PC-9 (cell line): ENCODE data around the gene ZNF317. TPM values are rescaled to one million over a fixed set of nuclear protein-coding genes. Genes with fewer than 3 reads are reported as not detected.

Experiments
- BruUV-seq: library from RNA; stranded (reverse); fragments of 400-500 nt; replicated peaks from 2 replicates; lab custom pipeline; 2021; lab: Mats Ljungman, UMichigan
- CTCF ChIA-PET: fragments of 300-600 bp; sonication (Branson Sonifier 250); formaldehyde crosslinking; loops from one replicate; lab custom pipeline; 2022; ENCODE audit warnings: antibody characterized with exemption; lab: Charles Lee
- POLR2A ChIA-PET: fragments of 300-600 bp; sonication (Branson Sonifier 250); formaldehyde crosslinking; loops from one replicate; lab custom pipeline; 2022; ENCODE audit warnings: antibody characterized with exemption; ENCODE audit not compliant: unreplicated experiment; lab: Charles Lee
- DNase-seq, 2 experiments: peaks; one replicate each; pipeline versions ENCODE4 v3.0.0 to v3.0.0-alpha.2; 2015 to 2022; ENCODE audit warnings: mixed read lengths in 1 of 2
- H2AFZ ChIP-seq: fragments of 200-600 bp; sonication (generic); 2 replicates; pipeline ENCODE4 v1.8.1; 2017; ENCODE audit warnings: antibody characterized with exemption
- H3F3A ChIP-seq: fragments of 200-600 bp; sonication (generic); 2 replicates; pipeline ENCODE4 v1.8.1; 2017; ENCODE audit warnings: antibody characterized with exemption, mild to moderate bottlenecking, low read depth; ENCODE audit not compliant: insufficient read depth
- H3K27ac ChIP-seq: fragments of 200-600 bp; sonication (generic); 2 replicates; pipeline ENCODE4 v1.6.1; 2016; ENCODE audit warnings: mixed run types
- H3K27me3 ChIP-seq: fragments of 200-600 bp; sonication (generic); 2 replicates; pipeline ENCODE4 v1.6.1; 2016; ENCODE audit warnings: low read depth, mixed run types; ENCODE audit not compliant: insufficient read depth
- H3K36me3 ChIP-seq: fragments of 200-600 bp; sonication (generic); 2 replicates; pipeline ENCODE4 v1.6.1; 2016; ENCODE audit warnings: low read depth, mixed run types
- H3K4me1 ChIP-seq: fragments of 200-600 bp; sonication (generic); replicated peaks from 2 replicates; pipeline ENCODE4 v1.6.1; 2016; ENCODE audit warnings: mixed run types; ENCODE audit not compliant: insufficient read depth
- H3K4me2 ChIP-seq: fragments of 200-600 bp; sonication (generic); 2 replicates; pipeline ENCODE4 v1.6.1; 2017; ENCODE audit warnings: mixed run types
- H3K4me3 ChIP-seq: fragments of 200-600 bp; sonication (generic); 2 replicates; pipeline ENCODE4 v1.6.1; 2016; ENCODE audit warnings: mixed run types
- H3K79me2 ChIP-seq: fragments of 200-600 bp; sonication (generic); 2 replicates; pipeline ENCODE4 v1.6.1; 2017; ENCODE audit warnings: low read depth, mixed run types
- H3K9me2 ChIP-seq: fragments of 200-600 bp; sonication (generic); 2 replicates; pipeline ENCODE4 v1.8.1; 2017; ENCODE audit warnings: mild to moderate bottlenecking; ENCODE audit not compliant: insufficient read depth
- H3K9me3 ChIP-seq: fragments of 200-600 bp; sonication (generic); 2 replicates; pipeline ENCODE4 v1.8.1; 2016; ENCODE audit warnings: low read depth; ENCODE audit not compliant: insufficient read depth
- H4K20me1 ChIP-seq: fragments of 200-600 bp; sonication (generic); 2 replicates; pipeline ENCODE4 v1.8.1; 2017; ENCODE audit not compliant: insufficient read depth
- EZH2 ChIP-seq: fragments of 200-600 bp; sonication (generic); IDR thresholded peaks from 2 replicates; pipeline ENCODE4 v1.8.0; 2017; ENCODE audit warnings: antibody characterized with exemption, low read depth
- intact Hi-C: fragments of 100-400 bp; cut with micrococcal nuclease; formaldehyde crosslinking; loops from one replicate; pipeline ENCODE4 v1.10.0; 2022; ENCODE audit not compliant: unreplicated experiment
- total RNA-seq: library from RNA; stranded (reverse); gene quantifications from 2 replicates; pipeline ENCODE4 v1.2.3, GENCODE V29; 2021
- TF ChIP-seq, protein P1 (sequence below): fragments of 200-600 bp; sonication (generic); conservative IDR thresholded peaks from 2 replicates; pipeline ENCODE4 v1.6.1; 2017; ENCODE audit warnings: mixed run types, antibody characterized with exemption, mild to moderate bottlenecking, moderate library complexity

ZNF317 gene
- total RNA-seq, 1 experiment from 2014 or later, result 28.2 TPM

DNA sequence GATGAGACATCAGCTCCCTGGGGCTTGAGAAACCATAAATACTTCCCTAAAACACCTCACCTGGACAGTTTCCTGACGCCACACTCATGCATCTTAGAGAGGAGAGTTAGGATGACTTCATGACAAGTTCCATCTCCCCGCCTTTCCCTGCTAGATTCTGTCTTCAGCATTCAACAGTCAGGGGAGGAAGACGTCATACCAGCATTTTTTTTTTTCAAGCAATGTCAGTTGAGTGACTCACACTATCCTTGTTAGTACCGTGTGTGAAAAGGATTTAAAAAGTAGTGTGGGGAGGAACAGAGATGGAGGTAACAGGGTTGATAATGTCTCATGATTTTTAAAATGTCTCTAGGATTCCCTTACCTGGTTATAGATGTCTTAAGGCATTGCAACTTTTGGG lies 38.7 kb downstream of the ZNF317 start, which contains the start of gene OR7D2:
Gene OR7D2 (plus strand): TSS at position 79 of the 400 bp plus-strand sequence. CDS start 6,803 bp downstream, outside the sequence.
- Histone ChIP-seq H3K27me3 (peaks cover 27% of the 10 kb centered on the region), H3K27ac (no peak within 1 kb of the TSS), H3K36me3 (no peaks in the 10 kb centered on the region), H3K4me2 (no peak within 1 kb of the TSS), H3K9me2 (no peaks in the 10 kb centered on the region), H4K20me1 (no peaks in the 10 kb centered on the region), H3K79me2 (no peaks in the 10 kb centered on the region), H3K9me3 (0 out of 2 replicates have a peak, but pooled peaks cover 11% of the 10 kb centered on the region), H3F3A (no peaks in the 10 kb centered on the region), H3K4me3 (no peak within 1 kb of the TSS), H2AFZ (no peak within 1 kb of the TSS), H3K4me1 (no peaks in the 10 kb centered on the region)
- DNase-seq, result peak in 1 of 2 experiments; percentile 44
- intact Hi-C loops, result no loop called here
- no TSS peak for BruUV-seq
- POLR2A ChIA-PET, result no interaction called here
- CTCF ChIA-PET, result no interaction called here
- TF ChIP-seq, protein P1, sequence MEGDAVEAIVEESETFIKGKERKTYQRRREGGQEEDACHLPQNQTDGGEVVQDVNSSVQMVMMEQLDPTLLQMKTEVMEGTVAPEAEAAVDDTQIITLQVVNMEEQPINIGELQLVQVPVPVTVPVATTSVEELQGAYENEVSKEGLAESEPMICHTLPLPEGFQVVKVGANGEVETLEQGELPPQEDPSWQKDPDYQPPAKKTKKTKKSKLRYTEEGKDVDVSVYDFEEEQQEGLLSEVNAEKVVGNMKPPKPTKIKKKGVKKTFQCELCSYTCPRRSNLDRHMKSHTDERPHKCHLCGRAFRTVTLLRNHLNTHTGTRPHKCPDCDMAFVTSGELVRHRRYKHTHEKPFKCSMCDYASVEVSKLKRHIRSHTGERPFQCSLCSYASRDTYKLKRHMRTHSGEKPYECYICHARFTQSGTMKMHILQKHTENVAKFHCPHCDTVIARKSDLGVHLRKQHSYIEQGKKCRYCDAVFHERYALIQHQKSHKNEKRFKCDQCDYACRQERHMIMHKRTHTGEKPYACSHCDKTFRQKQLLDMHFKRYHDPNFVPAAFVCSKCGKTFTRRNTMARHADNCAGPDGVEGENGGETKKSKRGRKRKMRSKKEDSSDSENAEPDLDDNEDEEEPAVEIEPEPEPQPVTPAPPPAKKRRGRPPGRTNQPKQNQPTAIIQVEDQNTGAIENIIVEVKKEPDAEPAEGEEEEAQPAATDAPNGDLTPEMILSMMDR, result no peak
- no peak for TF ChIP-seq EZH2

DNA sequence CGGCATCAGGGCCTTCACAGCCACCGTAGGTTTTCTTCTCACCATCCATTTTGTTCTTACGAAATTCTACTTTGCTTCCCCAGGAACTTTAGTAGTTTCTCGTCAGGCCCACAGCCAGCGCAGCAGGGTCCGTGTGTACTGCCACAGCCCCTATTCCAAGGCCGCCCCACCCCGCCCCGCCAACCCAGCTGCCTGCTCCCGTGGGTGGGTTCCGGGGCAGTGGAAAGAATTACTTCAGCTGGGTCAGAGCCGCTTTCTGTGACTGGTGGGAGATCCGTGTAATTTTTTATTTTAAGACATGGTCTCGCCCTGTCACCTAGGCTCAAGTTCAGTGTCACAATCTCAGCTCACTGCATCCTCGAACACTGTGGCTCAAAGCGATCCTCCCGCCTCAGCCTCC lies 42.8 kb downstream of the ZNF317 start:
- Histone ChIP-seq H3K27ac (no peak overlapping the region), H3F3A (no peaks in the 10 kb centered on the region), H3K79me2 (no peaks in the 10 kb centered on the region), H3K9me3 (peaks cover 9% of the 10 kb centered on the region; the same call in 1 of the 2 replicates), H3K4me2 (no peak overlapping the region), H3K36me3 (no peaks in the 10 kb centered on the region), H3K27me3 (peaks cover 18% of the 10 kb centered on the region), H3K4me1 (no peaks in the 10 kb centered on the region), H3K4me3 (no peak overlapping the region), H3K9me2 (no peaks in the 10 kb centered on the region), H4K20me1 (no peaks in the 10 kb centered on the region), H2AFZ (no peak overlapping the region)
- DNase-seq, result no peak
- POLR2A ChIA-PET, result no interaction called here
- CTCF ChIA-PET, result no interaction called here
- BruUV-seq, result no TSS peak
- TF ChIP-seq, protein P1, result no peak
- no peak for TF ChIP-seq EZH2
- intact Hi-C loops, result no loop called here

DNA sequence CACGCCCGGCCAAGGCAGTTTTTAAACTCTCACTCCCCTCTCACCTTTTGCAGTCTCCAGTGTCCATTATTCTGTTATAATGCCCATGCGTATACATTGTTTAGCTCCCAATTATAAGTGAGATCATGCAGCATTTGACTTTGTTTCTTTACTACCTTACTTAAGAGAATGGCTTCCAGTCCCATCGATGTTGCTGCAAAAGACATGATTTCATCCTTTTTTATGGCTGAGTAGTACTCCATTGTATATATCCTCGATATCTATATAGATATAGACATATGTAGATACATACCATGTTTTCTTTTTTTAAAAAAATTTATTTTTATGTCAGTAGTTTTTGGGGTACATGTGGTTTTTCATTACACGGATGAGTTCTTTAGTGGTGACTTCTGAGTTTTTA lies 47.0 kb downstream of the ZNF317 start:
- no peak for DNase-seq
- no peak overlapping the region for H3K27ac ChIP-seq
- peaks cover 29% of the 10 kb centered on the region for H3K27me3 ChIP-seq
- TF ChIP-seq, protein P1, result no peak
- no peak for TF ChIP-seq EZH2
- H3K9me3 ChIP-seq, result peaks cover 9% of the 10 kb centered on the region; the same call in 1 of the 2 replicates
- no TSS peak for BruUV-seq
- no peaks in the 10 kb centered on the region for H3F3A ChIP-seq
- no peaks in the 10 kb centered on the region for H3K36me3 ChIP-seq
- no peaks in the 10 kb centered on the region for H3K79me2 ChIP-seq
- no peak overlapping the region for H3K4me3 ChIP-seq
- no peaks in the 10 kb centered on the region for H3K9me2 ChIP-seq
- H3K4me1 ChIP-seq, result no peaks in the 10 kb centered on the region
- no peaks in the 10 kb centered on the region for H4K20me1 ChIP-seq
- intact Hi-C loops, result no loop called here
- no peak overlapping the region for H2AFZ ChIP-seq
- CTCF ChIA-PET, result no interaction called here
- H3K4me2 ChIP-seq, result no peak overlapping the region
- POLR2A ChIA-PET, result interaction anchor here (0.6 kb wide), 1 partner anchor 397 kb away, joined by 15 read pairs; no protein-coding TSS in a partner anchor
